ENCODE results near the gene CPT1B. TPM values are rescaled to one million over a fixed set of nuclear protein-coding genes. Genes with fewer than 3 reads are reported as not detected.

Gene CPT1B
- polyA plus RNA-seq, 1 donor from 2014 or later, result 72.4 TPM

DNA sequence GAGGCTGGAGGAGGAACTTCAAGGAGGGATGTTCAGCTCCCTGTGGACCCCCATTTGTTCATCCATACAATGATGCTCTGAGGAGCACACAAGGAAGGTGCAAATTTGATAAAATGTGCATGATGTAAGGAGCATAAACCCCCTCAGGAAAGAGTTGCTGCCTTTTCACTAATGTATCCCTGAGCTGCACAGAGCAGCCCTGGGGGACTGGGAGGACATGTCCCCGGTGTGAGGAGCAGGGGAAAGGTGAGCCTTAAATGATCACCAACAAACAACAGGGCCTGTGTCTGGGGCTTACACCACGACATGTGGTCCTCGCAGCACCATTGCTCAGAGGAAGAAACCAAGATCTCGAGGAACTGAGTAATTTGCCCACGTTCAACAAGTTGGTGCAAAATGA is 18.9 kb upstream of the CPT1B start:
- Histone ChIP-seq H3K9me2 (ENCODE audit: insufficient read depth, low read length) (no peaks in the 10 kb centered on the region), H3K79me2 (replicated peaks; ENCODE audit: insufficient read depth, low read length) (no peaks in the 10 kb centered on the region), H3K9me3 (ENCODE audit: low read length) (no peaks in the 10 kb centered on the region), H3K4me2 (ENCODE audit: low read length) (no peak overlapping the region), H4K20me1 (ENCODE audit: insufficient read depth) (no peaks in the 10 kb centered on the region), H3K27me3 (ENCODE audit: insufficient read depth, low read depth, low read length) (no peaks in the 10 kb centered on the region), H3F3A (ENCODE audit: insufficient read depth, low read length, poor library complexity, severe bottlenecking) (no peaks in the 10 kb centered on the region), H3K4me3 (ENCODE audit: low read length) (no peak overlapping the region), H3K9ac (ENCODE audit: low read length) (no peak overlapping the region), H2AFZ (ENCODE audit: low read depth, low read length) (no peak overlapping the region), H3K27ac (ENCODE audit: low read length) (no peak overlapping the region), H3K36me3 (ENCODE audit: insufficient read depth, low read length) (no peaks in the 10 kb centered on the region)
- TF ChIP-seq, protein P1, sequence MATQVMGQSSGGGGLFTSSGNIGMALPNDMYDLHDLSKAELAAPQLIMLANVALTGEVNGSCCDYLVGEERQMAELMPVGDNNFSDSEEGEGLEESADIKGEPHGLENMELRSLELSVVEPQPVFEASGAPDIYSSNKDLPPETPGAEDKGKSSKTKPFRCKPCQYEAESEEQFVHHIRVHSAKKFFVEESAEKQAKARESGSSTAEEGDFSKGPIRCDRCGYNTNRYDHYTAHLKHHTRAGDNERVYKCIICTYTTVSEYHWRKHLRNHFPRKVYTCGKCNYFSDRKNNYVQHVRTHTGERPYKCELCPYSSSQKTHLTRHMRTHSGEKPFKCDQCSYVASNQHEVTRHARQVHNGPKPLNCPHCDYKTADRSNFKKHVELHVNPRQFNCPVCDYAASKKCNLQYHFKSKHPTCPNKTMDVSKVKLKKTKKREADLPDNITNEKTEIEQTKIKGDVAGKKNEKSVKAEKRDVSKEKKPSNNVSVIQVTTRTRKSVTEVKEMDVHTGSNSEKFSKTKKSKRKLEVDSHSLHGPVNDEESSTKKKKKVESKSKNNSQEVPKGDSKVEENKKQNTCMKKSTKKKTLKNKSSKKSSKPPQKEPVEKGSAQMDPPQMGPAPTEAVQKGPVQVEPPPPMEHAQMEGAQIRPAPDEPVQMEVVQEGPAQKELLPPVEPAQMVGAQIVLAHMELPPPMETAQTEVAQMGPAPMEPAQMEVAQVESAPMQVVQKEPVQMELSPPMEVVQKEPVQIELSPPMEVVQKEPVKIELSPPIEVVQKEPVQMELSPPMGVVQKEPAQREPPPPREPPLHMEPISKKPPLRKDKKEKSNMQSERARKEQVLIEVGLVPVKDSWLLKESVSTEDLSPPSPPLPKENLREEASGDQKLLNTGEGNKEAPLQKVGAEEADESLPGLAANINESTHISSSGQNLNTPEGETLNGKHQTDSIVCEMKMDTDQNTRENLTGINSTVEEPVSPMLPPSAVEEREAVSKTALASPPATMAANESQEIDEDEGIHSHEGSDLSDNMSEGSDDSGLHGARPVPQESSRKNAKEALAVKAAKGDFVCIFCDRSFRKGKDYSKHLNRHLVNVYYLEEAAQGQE (IDR thresholded peaks at IDR 0.05; ENCODE audit: borderline replicate concordance), result no peak
- TF ChIP-seq TAF1 (IDR thresholded peaks at IDR 0.05; ENCODE audit: low read depth) (no peak), MXI1 (conservative IDR thresholded peaks at IDR 0.05; ENCODE audit: poor library complexity, severe bottlenecking) (no peak), POLR2AphosphoS5 (IDR thresholded peaks at IDR 0.05) (no peak), EP300 (conservative IDR thresholded peaks at IDR 0.05; ENCODE audit: poor library complexity, severe bottlenecking) (no peak), SMC3 (conservative IDR thresholded peaks at IDR 0.05; ENCODE audit: poor library complexity) (no peak), RAD21 (conservative IDR thresholded peaks at IDR 0.05) (no peak)
- TF ChIP-seq, protein P2, sequence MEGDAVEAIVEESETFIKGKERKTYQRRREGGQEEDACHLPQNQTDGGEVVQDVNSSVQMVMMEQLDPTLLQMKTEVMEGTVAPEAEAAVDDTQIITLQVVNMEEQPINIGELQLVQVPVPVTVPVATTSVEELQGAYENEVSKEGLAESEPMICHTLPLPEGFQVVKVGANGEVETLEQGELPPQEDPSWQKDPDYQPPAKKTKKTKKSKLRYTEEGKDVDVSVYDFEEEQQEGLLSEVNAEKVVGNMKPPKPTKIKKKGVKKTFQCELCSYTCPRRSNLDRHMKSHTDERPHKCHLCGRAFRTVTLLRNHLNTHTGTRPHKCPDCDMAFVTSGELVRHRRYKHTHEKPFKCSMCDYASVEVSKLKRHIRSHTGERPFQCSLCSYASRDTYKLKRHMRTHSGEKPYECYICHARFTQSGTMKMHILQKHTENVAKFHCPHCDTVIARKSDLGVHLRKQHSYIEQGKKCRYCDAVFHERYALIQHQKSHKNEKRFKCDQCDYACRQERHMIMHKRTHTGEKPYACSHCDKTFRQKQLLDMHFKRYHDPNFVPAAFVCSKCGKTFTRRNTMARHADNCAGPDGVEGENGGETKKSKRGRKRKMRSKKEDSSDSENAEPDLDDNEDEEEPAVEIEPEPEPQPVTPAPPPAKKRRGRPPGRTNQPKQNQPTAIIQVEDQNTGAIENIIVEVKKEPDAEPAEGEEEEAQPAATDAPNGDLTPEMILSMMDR (IDR thresholded peaks at IDR 0.05; ENCODE audit: poor library complexity, severe bottlenecking), result no peak

DNA sequence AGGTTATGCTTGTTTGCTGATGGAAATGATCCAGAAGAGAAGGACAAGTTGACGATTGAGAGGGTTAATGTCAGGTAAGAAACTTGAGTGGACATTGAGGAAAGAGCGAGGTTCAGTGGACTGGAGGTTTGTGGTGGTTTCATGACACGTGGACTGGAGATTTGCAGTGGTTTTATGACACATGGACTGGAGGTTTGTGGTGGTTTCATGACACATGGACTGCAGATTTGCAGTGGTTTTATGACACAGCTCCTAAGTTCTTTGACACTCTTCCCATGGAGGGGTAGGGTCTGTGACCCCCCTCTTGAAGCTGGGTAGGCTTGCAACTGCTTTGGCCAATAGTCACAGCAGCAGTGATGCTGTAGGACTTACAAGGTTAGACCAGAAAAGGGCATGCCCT is 17.0 kb upstream of the CPT1B start:
- H3K4me2 ChIP-seq (ENCODE audit: low read length), result no peak overlapping the region
- H3K9ac ChIP-seq (ENCODE audit: low read length), result no peak overlapping the region
- no peaks in the 10 kb centered on the region for H3K9me2 ChIP-seq (ENCODE audit: insufficient read depth, low read length)
- H3K27ac ChIP-seq (ENCODE audit: low read length), result no peak overlapping the region
- H3K36me3 ChIP-seq (ENCODE audit: insufficient read depth, low read length), result no peaks in the 10 kb centered on the region
- H3K9me3 ChIP-seq (ENCODE audit: low read length), result no peaks in the 10 kb centered on the region
- H3K27me3 ChIP-seq (ENCODE audit: insufficient read depth, low read depth, low read length), result no peaks in the 10 kb centered on the region
- H3K4me3 ChIP-seq (ENCODE audit: low read length), result no peak overlapping the region
- no peak for TF ChIP-seq SMC3 (conservative IDR thresholded peaks at IDR 0.05; ENCODE audit: poor library complexity)
- no peak for TF ChIP-seq MXI1 (conservative IDR thresholded peaks at IDR 0.05; ENCODE audit: poor library complexity, severe bottlenecking)
- TF ChIP-seq EZH2 (IDR thresholded peaks at IDR 0.05; ENCODE audit: borderline replicate concordance, insufficient read depth, low read length, poor library complexity, severe bottlenecking), result no peak
- TF ChIP-seq POLR2AphosphoS5 (IDR thresholded peaks at IDR 0.05), result no peak
- no peak for TF ChIP-seq EP300 (conservative IDR thresholded peaks at IDR 0.05; ENCODE audit: poor library complexity, severe bottlenecking)
- no peak for TF ChIP-seq TAF1 (IDR thresholded peaks at IDR 0.05; ENCODE audit: low read depth)
- no peak for TF ChIP-seq RAD21 (conservative IDR thresholded peaks at IDR 0.05)
- TF ChIP-seq, protein P1 (IDR thresholded peaks at IDR 0.05; ENCODE audit: borderline replicate concordance), result no peak
- H4K20me1 ChIP-seq (ENCODE audit: insufficient read depth), result no peaks in the 10 kb centered on the region
- H3F3A ChIP-seq (ENCODE audit: insufficient read depth, low read length, poor library complexity, severe bottlenecking), result no peaks in the 10 kb centered on the region
- H3K79me2 ChIP-seq (replicated peaks; ENCODE audit: insufficient read depth, low read length), result no peaks in the 10 kb centered on the region
- no peak overlapping the region for H2AFZ ChIP-seq (ENCODE audit: low read depth, low read length)

All from neural cell (in vitro differentiated cells).